HG03460 (cell line): ENCODE measurements around the gene C10orf71.

Experiments
- ATAC-seq: cut with Tn5 transposase; IDR thresholded peaks from one replicate; pipeline ENCODE4 v1.9.1; 2021; ENCODE audit not compliant: unreplicated experiment

C10orf71 gene

DNA sequence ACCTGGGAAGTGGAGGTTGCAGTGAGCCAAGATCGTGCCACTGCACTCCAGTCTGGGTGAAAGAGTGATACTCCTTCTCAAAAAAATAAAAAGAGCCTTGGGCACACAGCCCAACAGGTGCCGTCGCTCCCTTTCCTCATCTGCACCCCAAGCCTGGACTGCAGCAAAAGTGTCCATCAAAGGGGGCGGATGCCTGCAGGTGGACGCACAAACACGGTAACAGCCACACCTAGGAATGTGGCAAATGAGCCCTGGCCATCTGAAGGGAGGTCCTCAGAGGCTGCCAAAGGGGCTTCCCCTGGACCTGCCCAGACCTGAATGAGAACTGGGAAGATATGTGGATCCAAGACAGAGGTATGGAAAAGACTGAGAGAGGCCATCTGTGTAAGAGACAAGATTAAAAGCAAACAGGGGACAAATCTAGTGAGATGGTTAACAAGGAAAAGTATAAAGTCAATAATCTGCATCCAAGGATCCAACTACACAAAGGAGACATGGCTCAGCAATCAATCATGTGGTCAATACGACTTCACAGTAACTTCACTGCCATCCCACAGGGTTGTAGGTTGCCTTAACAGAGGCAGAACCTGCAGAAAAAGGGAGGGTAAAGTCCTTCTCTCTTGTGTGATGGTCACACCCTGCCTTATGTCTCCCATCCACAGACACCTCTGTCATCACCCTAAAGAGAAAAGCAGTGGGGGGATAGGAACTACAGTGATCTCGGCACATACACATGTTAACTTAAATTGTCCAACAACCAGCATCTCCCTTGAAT is 71.5 kb downstream of the C10orf71 start:
- ATAC-seq = no peak

DNA sequence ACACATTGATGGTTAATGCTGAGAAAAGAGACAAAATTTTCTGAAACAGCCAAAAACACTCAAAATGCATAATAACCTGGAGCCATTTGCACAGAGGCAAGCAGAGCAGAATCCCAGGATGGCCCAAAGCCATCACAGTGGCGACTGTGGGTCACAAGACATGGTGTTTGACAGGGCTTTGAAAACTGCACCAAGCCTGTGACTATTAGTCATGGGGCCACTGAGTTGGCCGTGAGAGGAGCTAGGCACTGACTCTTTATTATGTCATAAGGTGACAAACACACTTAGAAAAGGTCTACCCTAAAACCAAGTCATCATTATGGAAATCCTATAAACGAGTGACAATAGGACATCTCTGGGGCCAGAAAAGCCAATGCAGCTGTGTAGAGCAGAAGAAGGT is 73.0 kb downstream of the C10orf71 start:
- no peak for ATAC-seq

DNA sequence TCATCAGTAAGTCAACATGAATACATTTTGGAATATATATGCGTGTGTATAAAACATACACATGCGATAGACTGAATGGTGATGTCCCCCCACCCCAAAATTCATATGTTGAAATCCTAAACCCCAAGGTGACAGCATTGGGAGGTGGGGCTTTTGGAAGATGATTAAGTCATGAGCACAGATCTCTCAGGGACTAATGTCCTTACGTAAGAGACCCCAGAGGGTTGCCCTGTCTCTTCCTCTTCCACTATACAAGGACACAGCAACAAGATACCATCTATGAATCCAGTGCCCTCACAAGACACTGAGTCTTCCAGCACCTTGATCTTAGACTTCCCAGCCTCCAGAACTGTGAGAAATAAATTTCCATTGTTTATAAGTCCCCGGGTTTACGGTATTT is 74.4 kb downstream of the C10orf71 start:
- ATAC-seq = no peak

DNA sequence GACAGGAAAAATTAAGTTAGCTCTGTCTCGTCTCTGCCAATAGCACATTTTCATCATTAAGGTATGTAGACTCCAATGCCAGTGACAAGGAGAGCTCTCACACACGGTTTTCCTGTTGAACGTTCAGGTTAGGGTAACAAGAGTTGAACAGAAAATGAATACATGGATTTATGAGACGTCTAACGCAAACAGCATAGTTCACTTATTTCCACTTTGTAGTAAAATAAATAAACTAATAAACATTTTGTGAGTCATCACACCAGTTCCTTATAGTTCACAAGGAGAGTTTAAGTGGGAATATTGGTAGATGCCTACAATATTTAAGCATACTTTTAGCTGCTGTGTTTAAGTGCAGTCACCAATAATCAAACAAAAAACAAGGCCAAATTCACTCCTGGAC is 75.8 kb downstream of the C10orf71 start:
- no peak for ATAC-seq

DNA sequence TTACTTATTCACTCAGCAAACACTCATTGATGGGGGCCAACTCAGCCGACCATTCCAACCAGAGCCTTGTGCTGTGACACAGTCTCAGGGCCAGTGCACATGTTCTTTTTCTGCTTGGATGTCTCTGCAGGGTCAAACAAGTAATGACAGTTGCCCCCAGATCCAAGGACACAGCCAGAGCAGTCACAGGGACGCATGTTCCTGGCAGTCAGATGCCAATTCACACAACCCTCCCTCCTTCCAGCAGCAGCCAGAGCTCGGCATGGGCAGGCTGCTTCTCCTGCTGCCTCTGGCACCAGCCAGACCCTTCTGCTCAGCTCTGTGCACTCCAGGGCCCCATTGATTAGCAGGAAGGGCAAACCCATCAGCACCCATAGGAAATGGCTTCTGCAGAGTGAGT is 76.6 kb downstream of the C10orf71 start:
- ATAC-seq = no peak
